ENCODE results near the gene CLCN1. TPM values are rescaled to one million over a fixed set of nuclear protein-coding genes. Genes with fewer than 3 reads are reported as not detected.
A peak's percentile ranks its signal among the peaks of the same experiment; 100 is the strongest.

Gene CLCN1
- total RNA-seq, 1 experiment from 2014 or later: not detected

DNA sequence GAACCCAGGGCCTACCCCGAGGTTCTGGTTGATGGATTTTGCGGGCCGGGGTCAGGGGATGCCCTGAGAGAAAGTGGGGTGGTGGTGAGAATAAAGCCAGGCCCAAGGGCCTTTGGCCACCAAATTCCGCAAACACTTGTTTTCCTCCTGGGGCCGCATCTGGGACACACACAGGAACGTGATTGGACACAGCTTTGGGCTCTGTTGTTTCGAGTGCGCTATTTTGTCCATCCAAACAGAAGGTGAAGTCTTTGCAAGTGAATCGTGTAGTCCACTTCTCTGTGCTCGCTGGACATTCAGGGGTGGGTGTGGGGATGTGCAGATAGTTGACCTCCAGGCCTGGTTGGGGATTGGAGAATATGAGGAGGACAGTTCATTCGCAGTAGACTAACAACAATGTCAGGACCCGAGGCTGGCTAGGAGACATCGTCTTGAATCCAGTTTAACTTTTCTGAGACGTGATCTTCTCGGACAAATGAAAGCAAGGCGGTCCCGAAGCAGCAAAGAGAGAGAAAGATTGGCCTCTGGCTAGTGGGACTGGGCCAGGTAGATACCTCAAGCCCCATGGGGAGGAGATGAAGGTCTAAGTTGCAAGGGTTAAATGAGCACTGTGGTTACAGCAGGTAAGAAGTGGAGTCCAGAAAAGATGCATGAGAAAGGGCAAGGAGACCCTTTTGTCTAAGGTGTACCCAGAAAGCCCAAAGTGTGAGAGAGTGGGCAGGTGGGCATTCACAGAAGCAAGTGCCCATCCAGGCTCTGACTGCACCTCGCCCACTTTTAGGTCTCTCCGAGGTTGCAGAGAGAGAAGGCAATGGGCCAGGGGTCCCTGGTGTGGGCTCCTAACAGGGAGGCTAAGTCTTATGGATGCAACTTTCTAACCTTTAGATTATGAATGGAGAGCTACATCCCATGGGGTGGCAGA, 47.4 kb downstream of the CLCN1 start:
- DNase-seq (ENCODE audit: low read depth): no peak

- DNase-seq (ENCODE audit: low read depth): peak; percentile 79
These were observed 52.1 kb downstream of the CLCN1 start for GRCh38 chr7:143367972-143368371.

GRCh38 chr7:143368387-143368786, 52.5 kb downstream of the CLCN1 start:
- DNase-seq (ENCODE audit: low read depth): no peak

DNA sequence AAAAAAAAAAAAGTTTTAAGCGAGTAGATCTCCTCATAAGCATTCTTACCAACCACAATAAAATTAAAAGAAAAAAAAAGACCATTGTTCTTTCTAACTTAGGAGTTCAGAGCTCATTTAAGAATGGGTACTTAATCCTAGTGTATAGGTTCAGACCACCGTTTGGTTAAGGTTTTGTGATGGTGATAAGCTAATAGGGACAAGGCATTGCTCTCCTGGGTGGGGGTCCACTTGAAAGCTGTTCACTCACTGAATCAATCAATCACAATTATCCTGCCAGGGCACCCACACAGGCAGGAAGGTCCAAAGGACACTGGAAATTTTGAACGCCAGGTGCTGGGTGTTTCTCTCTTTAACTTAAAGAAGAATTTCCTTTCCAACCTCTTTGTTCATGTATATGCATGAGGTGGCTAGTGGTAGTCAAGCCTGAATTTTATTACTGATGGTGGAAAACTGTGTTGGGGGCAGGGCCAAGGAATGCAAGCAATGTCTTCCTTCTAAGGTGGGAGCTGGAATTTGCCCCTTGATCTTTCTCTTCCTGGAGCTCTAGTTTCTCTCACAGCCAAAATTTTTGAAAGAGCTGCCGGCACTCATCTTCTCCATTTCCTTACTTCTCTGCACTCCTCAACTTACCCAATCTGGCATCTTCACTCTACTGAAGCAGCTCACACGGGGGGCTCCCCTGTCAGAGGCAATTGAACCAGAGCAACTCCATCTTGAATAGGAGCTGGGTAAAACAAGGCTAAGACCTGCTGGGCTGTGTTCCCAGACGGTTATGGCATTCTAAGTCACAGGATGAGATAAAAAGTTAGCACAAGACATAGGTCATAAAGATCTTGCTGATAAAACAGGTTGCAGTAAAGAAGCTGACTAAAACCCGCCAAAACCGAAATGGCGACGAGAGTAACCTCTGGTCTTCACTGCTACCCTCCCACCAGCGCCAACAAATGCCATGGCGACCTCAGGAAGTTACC, 54.1 kb downstream of the CLCN1 start:
- no peak for DNase-seq (ENCODE audit: low read depth)

DNA sequence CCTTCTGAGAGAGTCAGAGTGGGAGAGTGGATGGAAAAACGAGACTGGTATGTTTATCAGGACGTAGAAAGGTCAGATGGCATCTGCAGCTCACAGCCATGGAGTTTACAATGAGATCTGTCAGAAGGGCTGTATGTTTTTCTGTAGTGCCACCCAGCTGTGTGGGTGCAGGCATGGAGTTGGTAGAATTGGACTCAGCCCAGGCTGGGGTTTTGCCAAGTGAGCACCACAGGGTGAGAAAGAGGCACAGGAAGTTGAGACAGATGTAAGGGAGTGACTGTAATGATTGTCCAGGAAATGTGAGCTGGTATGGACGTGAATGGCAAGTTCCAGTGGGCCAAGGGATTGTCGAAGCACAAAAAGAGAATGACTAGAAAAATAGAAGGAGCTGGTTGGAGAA, 56.2 kb downstream of the CLCN1 start:
- peak; percentile 87 for DNase-seq (ENCODE audit: low read depth)

DNA sequence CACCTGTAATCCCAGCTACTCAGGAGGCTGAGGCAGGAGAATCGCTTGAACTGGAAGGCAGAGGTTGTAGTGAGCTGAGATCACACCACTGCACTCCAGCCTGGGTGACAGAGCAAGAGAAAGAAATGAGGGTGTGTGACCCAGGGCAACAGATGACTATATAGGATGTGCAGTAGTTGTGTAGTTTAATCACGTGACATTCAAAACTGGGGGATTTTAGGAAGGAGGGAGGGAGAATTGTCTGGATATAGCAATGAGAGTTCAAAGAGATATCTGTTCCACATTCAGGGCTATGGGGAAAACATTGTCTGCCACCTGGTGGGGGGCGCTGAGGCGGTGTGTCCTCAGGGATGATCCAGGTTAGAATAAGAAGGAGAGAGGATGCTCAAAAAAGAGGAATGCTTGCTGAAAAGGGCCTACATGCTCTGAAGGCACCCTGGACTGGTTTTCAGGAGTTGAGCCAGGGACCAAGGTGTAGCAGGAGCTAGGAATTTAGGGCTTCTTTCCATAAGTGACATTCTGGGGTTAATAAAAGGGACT, 57.4 kb downstream of the CLCN1 start:
- DNase-seq (ENCODE audit: low read depth): no peak

DNA sequence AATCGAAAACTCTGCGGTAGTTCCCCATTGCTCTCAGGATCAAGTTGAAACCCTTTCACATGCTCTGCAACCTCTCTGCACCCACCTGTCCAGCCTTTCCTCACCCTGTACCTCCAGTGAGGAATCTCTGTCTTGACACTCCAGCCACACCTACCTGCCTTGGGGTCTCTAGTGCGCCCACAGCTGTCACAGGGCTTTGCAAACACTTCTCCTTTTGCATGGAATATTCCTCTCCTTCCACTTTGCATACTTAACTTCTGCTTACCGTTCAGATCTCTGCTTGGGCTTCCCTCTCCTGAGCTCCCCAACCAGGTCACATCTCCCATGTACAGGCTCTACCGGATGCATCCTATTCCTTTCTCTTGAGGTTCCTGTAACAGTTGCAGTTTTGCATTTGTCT, 58.6 kb downstream of the CLCN1 start:
- DNase-seq (ENCODE audit: low read depth): no peak

- DNase-seq (ENCODE audit: low read depth): peak; percentile 57
These were observed 59.6 kb downstream of the CLCN1 start for GRCh38 chr7:143375298-143376034.

DNA sequence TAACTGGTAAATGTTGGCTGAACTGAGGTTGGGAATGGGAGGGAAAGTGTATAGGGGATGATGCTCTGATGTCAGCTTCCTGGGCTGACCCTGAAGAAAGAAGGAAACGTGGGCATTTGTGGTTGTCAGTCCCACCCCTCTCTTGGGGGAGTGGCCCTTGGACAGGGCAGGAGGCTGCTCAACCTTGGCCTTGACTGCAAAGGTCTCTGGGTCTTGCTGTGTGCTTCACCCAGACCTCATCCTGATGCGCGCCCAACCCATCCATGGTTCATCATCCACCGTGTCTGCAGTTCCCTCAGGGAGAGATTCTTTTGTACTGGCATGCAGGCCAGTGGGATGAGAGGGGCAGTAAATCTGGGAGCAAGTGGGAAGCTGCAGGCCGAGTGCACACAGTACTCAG, 60.5 kb downstream of the CLCN1 start:
- DNase-seq (ENCODE audit: low read depth): no peak

GRCh38 chr7:143379611-143380259, 63.8 kb downstream of the CLCN1 start:
- no peak for DNase-seq (ENCODE audit: low read depth)

- DNase-seq (ENCODE audit: low read depth): peak; percentile 87
These were observed 64.3 kb downstream of the CLCN1 start for GRCh38 chr7:143380260-143380645.

GRCh38 chr7:143380646-143381426, 64.9 kb downstream of the CLCN1 start, which contains the start of gene ZYX:
Gene ZYX (plus strand): TSS chr7:143381345. CDS start chr7:143381572, 227 bp downstream.
- DNase-seq (ENCODE audit: low read depth): peak; percentile 95

- DNase-seq (ENCODE audit: low read depth): peak; percentile 73
These were observed 65.7 kb downstream of the CLCN1 start for GRCh38 chr7:143381427-143382125.

GRCh38 chr7:143382126-143382790, 66.3 kb downstream of the CLCN1 start:
- no peak for DNase-seq (ENCODE audit: low read depth)

DNA sequence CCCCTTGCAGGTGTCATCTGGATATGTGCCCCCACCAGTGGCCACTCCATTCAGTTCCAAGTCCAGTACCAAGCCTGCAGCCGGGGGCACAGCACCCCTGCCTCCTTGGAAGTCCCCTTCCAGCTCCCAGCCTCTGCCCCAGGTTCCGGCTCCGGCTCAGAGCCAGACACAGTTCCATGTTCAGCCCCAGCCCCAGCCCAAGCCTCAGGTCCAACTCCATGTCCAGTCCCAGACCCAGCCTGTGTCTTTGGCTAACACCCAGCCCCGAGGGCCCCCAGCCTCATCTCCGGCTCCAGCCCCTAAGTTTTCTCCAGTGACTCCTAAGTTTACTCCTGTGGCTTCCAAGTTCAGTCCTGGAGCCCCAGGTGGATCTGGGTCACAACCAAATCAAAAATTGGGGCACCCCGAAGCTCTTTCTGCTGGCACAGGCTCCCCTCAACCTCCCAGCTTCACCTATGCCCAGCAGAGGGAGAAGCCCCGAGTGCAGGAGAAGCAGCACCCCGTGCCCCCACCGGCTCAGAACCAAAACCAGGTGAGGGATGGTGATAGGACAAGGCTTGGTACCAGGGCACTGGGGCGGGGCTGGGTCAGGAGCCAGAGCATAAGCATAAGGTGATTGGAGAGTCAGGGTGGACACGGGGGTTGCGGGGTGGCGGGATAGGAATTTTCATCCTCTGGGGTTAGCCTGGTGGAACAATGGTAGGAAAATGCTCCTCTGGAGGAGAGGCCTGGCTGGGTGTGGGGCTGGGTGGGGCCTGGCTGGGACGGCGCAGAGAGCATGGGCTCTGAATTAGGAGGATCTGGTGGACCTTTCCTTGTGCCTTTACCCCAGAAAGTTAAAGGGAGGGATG, 67.1 kb downstream of the CLCN1 start:
- DNase-seq (ENCODE audit: low read depth): no peak

GRCh38 chr7:143383642-143383957, 67.7 kb downstream of the CLCN1 start:
- no peak for DNase-seq (ENCODE audit: low read depth)

- peak; percentile 78 for DNase-seq (ENCODE audit: low read depth)
These were observed 68.2 kb downstream of the CLCN1 start for GRCh38 chr7:143384148-143384547.

All from LHCN-M2 (cell line).